Gastroesophageal sphincter (tissue), 3 donors: ENCODE measurements around the gene CCNO.

Experiments
- EP300 ChIP-seq: sonication (generic); formaldehyde crosslinking; IDR thresholded peaks from one replicate; pipeline ENCODE4 v1.6.1; 2017; ENCODE audit warnings: antibody characterized with exemption, mild to moderate bottlenecking
- POLR2A ChIP-seq, 2 donors: fragments of 450-650 bp; IDR thresholded peaks; one replicate each; pipeline ENCODE4 v1.6.1; 2017; ENCODE audit warnings: antibody characterized with exemption in 2 of 2, mild to moderate bottlenecking in 2 of 2, moderate library complexity in 1 of 2
- POLR2AphosphoS5 ChIP-seq: sonication (generic); formaldehyde crosslinking; IDR thresholded peaks from one replicate; pipeline ENCODE4 v1.6.1; 2017; ENCODE audit warnings: antibody characterized with exemption
- TF ChIP-seq, protein P1 (sequence below), 4 experiments: fragments of 200-600 bp in 2 of 4; fragments of 450-650 bp in 2 of 4; sonication (generic) in 1 of 4; IDR thresholded peaks; one replicate each; pipeline ENCODE4 v1.5.1; 2017 to 2019; ENCODE audit warnings: antibody characterized with exemption in 4 of 4, mild to moderate bottlenecking in 2 of 4, moderate library complexity in 2 of 4

DNA sequence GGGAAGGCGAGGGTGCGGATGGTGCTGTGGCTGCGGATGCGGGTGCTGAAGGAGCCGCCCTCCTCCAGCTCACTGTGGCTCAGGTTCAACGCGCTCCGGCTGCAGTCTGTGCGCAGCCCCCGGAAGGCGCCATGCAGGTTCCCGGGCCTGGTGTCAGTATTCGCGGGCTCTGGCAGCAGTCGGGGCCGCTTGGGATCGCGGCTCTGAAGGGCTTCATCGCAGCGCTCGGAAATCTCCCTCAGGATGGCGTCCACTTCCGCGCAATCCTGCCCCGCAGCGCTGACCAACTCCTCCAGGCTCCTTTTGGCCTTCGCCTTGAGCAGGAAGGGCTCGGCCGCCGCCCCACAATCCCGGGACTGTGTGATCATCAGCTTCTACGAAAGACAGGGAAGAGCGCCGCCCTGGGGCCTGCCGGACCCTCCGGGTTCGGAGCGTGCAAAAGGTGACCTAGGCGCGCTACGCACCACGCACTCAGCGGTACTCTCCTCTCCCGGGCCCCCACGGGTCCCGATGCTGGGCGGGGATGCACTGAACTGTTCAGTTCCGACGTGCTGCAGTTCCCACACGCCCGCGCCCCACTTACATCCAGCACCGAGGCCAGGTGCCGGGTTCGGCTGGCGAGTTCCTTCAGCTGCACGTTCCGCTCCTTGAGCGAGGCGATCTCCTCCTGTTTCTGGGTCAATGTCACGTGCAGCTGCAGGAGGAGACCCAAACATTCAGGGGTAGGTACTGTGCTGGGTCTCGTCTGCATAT is 12.8 kb downstream of the CCNO start:
- TF ChIP-seq EP300, result no peak
- TF ChIP-seq, protein P1, sequence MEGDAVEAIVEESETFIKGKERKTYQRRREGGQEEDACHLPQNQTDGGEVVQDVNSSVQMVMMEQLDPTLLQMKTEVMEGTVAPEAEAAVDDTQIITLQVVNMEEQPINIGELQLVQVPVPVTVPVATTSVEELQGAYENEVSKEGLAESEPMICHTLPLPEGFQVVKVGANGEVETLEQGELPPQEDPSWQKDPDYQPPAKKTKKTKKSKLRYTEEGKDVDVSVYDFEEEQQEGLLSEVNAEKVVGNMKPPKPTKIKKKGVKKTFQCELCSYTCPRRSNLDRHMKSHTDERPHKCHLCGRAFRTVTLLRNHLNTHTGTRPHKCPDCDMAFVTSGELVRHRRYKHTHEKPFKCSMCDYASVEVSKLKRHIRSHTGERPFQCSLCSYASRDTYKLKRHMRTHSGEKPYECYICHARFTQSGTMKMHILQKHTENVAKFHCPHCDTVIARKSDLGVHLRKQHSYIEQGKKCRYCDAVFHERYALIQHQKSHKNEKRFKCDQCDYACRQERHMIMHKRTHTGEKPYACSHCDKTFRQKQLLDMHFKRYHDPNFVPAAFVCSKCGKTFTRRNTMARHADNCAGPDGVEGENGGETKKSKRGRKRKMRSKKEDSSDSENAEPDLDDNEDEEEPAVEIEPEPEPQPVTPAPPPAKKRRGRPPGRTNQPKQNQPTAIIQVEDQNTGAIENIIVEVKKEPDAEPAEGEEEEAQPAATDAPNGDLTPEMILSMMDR (IDR thresholded peaks at IDR 0.05), result no peak
- TF ChIP-seq POLR2A (IDR thresholded peaks at IDR 0.05), result no peak
- no peak for TF ChIP-seq POLR2AphosphoS5
